H1 (cell line): ENCODE results near the gene EHD4. TPM values are rescaled to one million over a fixed set of nuclear protein-coding genes. Genes with fewer than 3 reads are reported as not detected.

ENCODE experiments used
- CHD7 ChIP-seq: fragments of 300-600 bp; sonication (generic); IDR thresholded peaks from 2 replicates; pipeline ENCODE4 v1.7.1; 2012; ENCODE audit warnings: low read length, moderate library complexity, mild to moderate bottlenecking, inconsistent platforms; ENCODE audit not compliant: insufficient replicate concordance
- polyA plus RNA-seq, 7 experiments: library from polyadenylated mRNA; depleted of rRNA in 3 of 7; stranded (reverse) in 5 of 7; unstranded in 2 of 7; fragments of >200 nt in 5 of 7; fragments of 200-250 nt in 2 of 7; gene quantifications; 1 replicate in 5 of 7; 2 replicates in 1 of 7; 4 replicates in 1 of 7; pipeline versions ENCODE4 v1.2.1 to v1.2.3, GENCODE V29; 2011 to 2013; ENCODE audit warnings: missing spikeins in 2 of 7, mixed read lengths in 2 of 7
- total RNA-seq: library from RNA; stranded (reverse); fragmentation: NEBNext Ultra II Directional; extraction: Animal tissue kit (Norgen Biotek cat#: 25700); gene quantifications from 2 replicates; pipeline ENCODE4 v1.2.1, GENCODE V29; 2021

Gene EHD4
- total and polyA plus RNA-seq, 2 of the 8 experiments (the other 6 are each of a cell fraction or from before 2014, with no cell fraction given), result 17.5 to 24.5 TPM

- TF ChIP-seq CHD7, result no peak
Observed at GRCh38 chr15:41852736-41853590, 119.4 kb downstream of the EHD4 start (continued).
